K562 (cell line): ENCODE measurements around the gene MAD2L1. TPM values are rescaled to one million over a fixed set of nuclear protein-coding genes. Genes with fewer than 3 reads are reported as not detected.

ENCODE experiments used
- ATAC-seq: fragments of 200-7000 bp; cut with Tn5 transposase; 3 replicates; pipeline ENCODE4 v1.9.1; 2020; ENCODE audit warnings: moderate library complexity
- BruUV-seq: library from RNA; stranded (reverse); fragments of 400-500 nt; replicated peaks from 2 replicates; lab custom pipeline; 2021; lab: Mats Ljungman, UMichigan
- CTCF ChIA-PET: fragments of 300-600 bp; formaldehyde crosslinking; extraction: SDS; loops from one replicate; lab custom pipeline; 2021; ENCODE audit warnings: low intra/inter-chr PET ratio; lab: Yijun Ruan, JAX
- POLR2A ChIA-PET: fragments of 300-600, 350-650 bp; sonication (Branson Sonifier 250); formaldehyde crosslinking; extraction: SDS; loops from one replicate; lab custom pipeline; 2021; ENCODE audit warnings: antibody characterized with exemption, inconsistent platforms; lab: Yijun Ruan, JAX
- DNase-seq, 4 experiments: peaks; one replicate each; pipeline versions ENCODE4 v3.0.0 to v3.0.0-alpha.2; 2011 to 2018; ENCODE audit warnings: low spot score in 3 of 4, mixed read lengths in 3 of 4; ENCODE audit errors: extremely low read depth in 1 of 4
- FAIRE-seq: peaks from 2 replicates; lab custom pipeline; 2011; peaks lifted over from hg19 to GRCh38; lab: Jason Lieb, UNC
- H2AFZ ChIP-seq: 2 replicates; pipeline ENCODE4 v1.6.0; 2011; ENCODE audit warnings: low read depth, low read length, control low read depth, inconsistent platforms
- H3K27ac ChIP-seq: fragments of 200-600 bp; 3 replicates; pipeline ENCODE4 v1.8.0; 2011; ENCODE audit warnings: low read depth, mild to moderate bottlenecking, control low read depth, inconsistent platforms, low read length, moderate library complexity, mixed read lengths; ENCODE audit errors: extremely low read depth
- H3K27me3 ChIP-seq, 2 experiments: fragments of 300-600 bp in 1 of 2; 2 replicates in 1 of 2; 3 replicates in 1 of 2; pipeline versions ENCODE4 v1.6.0 to v1.8.0; 2011; ENCODE audit warnings: inconsistent platforms in 2 of 2, low read length in 2 of 2, mild to moderate bottlenecking in 1 of 2, mixed read lengths in 1 of 2, moderate library complexity in 1 of 2; ENCODE audit not compliant: control insufficient read depth in 2 of 2, insufficient read depth in 2 of 2
- H3K36me3 ChIP-seq: fragments of 300-600 bp; 3 replicates; pipeline ENCODE4 v1.8.0; 2011; ENCODE audit warnings: mild to moderate bottlenecking, low read length, inconsistent platforms; ENCODE audit not compliant: control insufficient read depth, insufficient read depth
- H3K4me1 ChIP-seq, 2 experiments: fragments of 200-600 bp in 1 of 2; replicated peaks in 1 of 2; 2 replicates in 1 of 2; 3 replicates in 1 of 2; pipeline versions ENCODE4 v1.5.1 to v1.8.0; 2011; ENCODE audit warnings: inconsistent platforms in 2 of 2, low read length in 2 of 2, mild to moderate bottlenecking in 1 of 2, mixed read lengths in 1 of 2, moderate library complexity in 1 of 2; ENCODE audit not compliant: control insufficient read depth in 2 of 2, insufficient read depth in 2 of 2
- H3K4me2 ChIP-seq: 2 replicates; pipeline ENCODE4 v1.6.1; 2011; ENCODE audit warnings: low read length, control low read depth, inconsistent platforms, mixed read lengths; ENCODE audit not compliant: insufficient read depth
- H3K4me3 ChIP-seq: fragments of 200-600 bp; sonication (generic), shearing (Covaris generic); 2 replicates; pipeline ENCODE4 v1.5.1; 2016; ENCODE audit warnings: control low read depth, inconsistent platforms
- H3K79me2 ChIP-seq: fragments of 200-600 bp; 3 replicates; pipeline ENCODE4 v1.8.0; 2011; ENCODE audit warnings: low read length, inconsistent platforms; ENCODE audit not compliant: control insufficient read depth, insufficient read depth
- H3K9ac ChIP-seq, 2 experiments: 2 replicates each; pipeline versions ENCODE4 v1.6.0 to v1.6.1; 2011; ENCODE audit warnings: low read depth in 2 of 2, low read length in 2 of 2, control low read depth in 1 of 2, inconsistent platforms in 1 of 2, mild to moderate bottlenecking in 1 of 2, mixed read lengths in 1 of 2; ENCODE audit not compliant: insufficient read depth in 1 of 2
- H3K9me1 ChIP-seq: one replicate; pipeline ENCODE4 v1.6.0; 2011; ENCODE audit warnings: inconsistent platforms, mild to moderate bottlenecking, low read length, moderate library complexity; ENCODE audit not compliant: control insufficient read depth, insufficient read depth
- H3K9me3 ChIP-seq: replicated peaks from 2 replicates; pipeline ENCODE4 v1.5.1; 2011; ENCODE audit warnings: low read depth, low read length, inconsistent platforms; ENCODE audit not compliant: control insufficient read depth, insufficient read depth
- H4K20me1 ChIP-seq: replicated peaks from 2 replicates; pipeline ENCODE4 v1.6.1; 2011; ENCODE audit warnings: low read length, inconsistent platforms, mixed read lengths; ENCODE audit not compliant: control insufficient read depth, insufficient read depth
- ASH1L ChIP-seq: fragments of 450-650 bp; IDR thresholded peaks from 2 replicates; pipeline ENCODE4 v1.6.1; 2018; ENCODE audit warnings: borderline replicate concordance, mild to moderate bottlenecking, low read depth; ENCODE audit not compliant: partially characterized antibody
- ATF6 ChIP-seq: sonication (generic); formaldehyde crosslinking; IDR thresholded peaks from 2 replicates; pipeline ENCODE4 v1.4.0; 2020; ENCODE audit warnings: mild to moderate bottlenecking, missing genetic modification reagents
- BRF1 ChIP-seq: IDR thresholded peaks from 3 replicates; pipeline ENCODE4 v1.6.1; 2011; ENCODE audit warnings: borderline replicate concordance, mild to moderate bottlenecking; ENCODE audit not compliant: insufficient read length; ENCODE audit errors: extremely low read depth
- CHD1 ChIP-seq: fragments of 200-600 bp; sonication (generic); IDR thresholded peaks from one replicate; pipeline ENCODE4 v1.6.1; 2012; ENCODE audit warnings: mild to moderate bottlenecking, moderate library complexity, low read length, inconsistent platforms
- COPS2 ChIP-seq: fragments of 450-650 bp; conservative IDR thresholded peaks from 2 replicates; pipeline ENCODE4 v1.6.1; 2016; ENCODE audit warnings: mild to moderate bottlenecking, moderate library complexity
- SMAD2 ChIP-seq: fragments of 150-350 bp; IDR thresholded peaks from 2 replicates; pipeline ENCODE4 v1.6.1; 2014; ENCODE audit warnings: low read depth, mild to moderate bottlenecking, low read length
- SREBF2 ChIP-seq: sonication (generic); formaldehyde crosslinking; IDR thresholded peaks from 2 replicates; pipeline ENCODE4 v1.4.0; 2020; ENCODE audit warnings: mild to moderate bottlenecking, missing genetic modification reagents
- TCF15 ChIP-seq: fragments of 250-450 bp; sonication (Bioruptor Pico); IDR thresholded peaks from 2 replicates; pipeline ENCODE4 v1.8.0; 2022; ENCODE audit warnings: moderate library complexity, mild to moderate bottlenecking, inconsistent platforms
- TFAM ChIP-seq: fragments of 250-450 bp; sonication (Bioruptor Pico); conservative IDR thresholded peaks from 2 replicates; pipeline ENCODE4 v1.5.0; 2021; ENCODE audit warnings: mild to moderate bottlenecking, moderate library complexity
- WGBS: fragments of 100-300 bp; shearing (Covaris generic); methylation state at CpG from one replicate; pipeline ENCODE4 v1.1.6; 2016; ENCODE audit warnings: low coverage, mixed read lengths; ENCODE audit not compliant: insufficient coverage; ENCODE audit errors: missing lambda C conversion rate; 5-methylcytosine and 5-hydroxymethylcytosine counted together
- in situ Hi-C: fragments of 300-500 bp; cut with MboI; formaldehyde crosslinking; loops from 4 replicates; pipeline ENCODE4 v1.15.0; 2018; ENCODE audit warnings: inconsistent platforms, mixed read lengths
- intact Hi-C: fragments of 100-400 bp; cut with micrococcal nuclease; formaldehyde crosslinking; loops from 2 replicates; pipeline ENCODE4 v1.14.2; 2022
- polyA plus RNA-seq, 8 experiments: library from polyadenylated mRNA; depleted of rRNA in 4 of 8; stranded (reverse) in 5 of 8; unstranded in 3 of 8; fragments of >200 nt; fragmentation: Nextera tagmentation in 2 of 8; fragmentation: Illumina TruSeq in 1 of 8; extraction: Ambion mirVana in 2 of 8; extraction: Trizol in 1 of 8; gene quantifications; 2 replicates each; pipeline versions ENCODE4 v1.2.1 to v1.2.3, GENCODE V29; 2011 to 2014; ENCODE audit warnings: inconsistent platforms in 1 of 8, missing spikeins in 1 of 8
- total RNA-seq, 7 experiments: library from RNA; depleted of rRNA in 6 of 7; stranded (reverse); fragments of >200 nt in 6 of 7; fragmentation: Illumina TruSeq in 2 of 7; extraction: Trizol in 2 of 7; gene quantifications; 2 replicates each; pipeline versions ENCODE4 v1.2.1 to v1.2.3, GENCODE V29; 2011 to 2021; ENCODE audit warnings: low replicate concordance in 1 of 7

The MAD2L1 gene
- total and polyA plus RNA-seq, 9 of the 15 experiments (the other 6 are each of a cell fraction or from before 2014, with no cell fraction given) = 75.0 to 494 (median 129) TPM

GRCh38 chr4:120034913-120035312 lies 31.7 kb downstream of the MAD2L1 start:
- no peak overlapping the region for H3K4me2 ChIP-seq
- ChIA-PET POLR2A (no interaction called here), CTCF (no interaction called here)
- in situ Hi-C loops (no loop called here), intact Hi-C loops (no loop called here)
- no peaks in the 10 kb centered on the region for H4K20me1 ChIP-seq
- H3K9me1 ChIP-seq = no peaks in the 10 kb centered on the region
- BruUV-seq = no TSS peak
- WGBS = 0% methylated on average over 2 of the region's 2 CpGs
- no peak overlapping the region for H3K4me3 ChIP-seq
- H3K27me3 ChIP-seq = no peaks in the 10 kb centered on the region
- no peak overlapping the region for H2AFZ ChIP-seq
- DNase-seq (no peak), ATAC-seq (no peak)
- H3K9me3 ChIP-seq = no peaks in the 10 kb centered on the region
- no peak overlapping the region for H3K27ac ChIP-seq
- H3K9ac ChIP-seq = no peak overlapping the region
- H3K4me1 ChIP-seq = no peaks in the 10 kb centered on the region
- TF ChIP-seq COPS2 (no peak), ATF6 (CRISPR knock-in tag) (no peak), ASH1L (no peak), SREBF2 (no peak), TFAM (CRISPR knock-in tag) (no peak), SMAD2 (no peak), BRF1 (no peak), TCF15 (CRISPR knock-in tag) (no peak), CHD1 (no peak)
- TF ChIP-seq, all 486 proteins: peak for 0
- H3K79me2 ChIP-seq = no peaks in the 10 kb centered on the region
- FAIRE-seq = no peak
- no peaks in the 10 kb centered on the region for H3K36me3 ChIP-seq
